GM12878 (cell line): ENCODE results near the gene ARHGAP22. TPM values are rescaled to one million over a fixed set of nuclear protein-coding genes. Genes with fewer than 3 reads are reported as not detected.

Source experiments
- BMI1 ChIP-seq: fragments of 450-650 bp; IDR thresholded peaks from 2 replicates; pipeline ENCODE4 v1.6.1; 2016; ENCODE audit warnings: mild to moderate bottlenecking, moderate library complexity, borderline replicate concordance
- CTCF ChIP-seq, 3 experiments: IDR thresholded peaks in 2 of 3; conservative IDR thresholded peaks in 1 of 3; 2 replicates each; pipeline ENCODE4 v1.5.1; 2011; ENCODE audit warnings: low read depth in 3 of 3, low read length in 3 of 3, mild to moderate bottlenecking in 3 of 3, control low read depth in 2 of 3, moderate library complexity in 2 of 3, inconsistent platforms in 1 of 3, mixed read lengths in 1 of 3; ENCODE audit not compliant: control insufficient read depth in 2 of 3, insufficient read depth in 1 of 3; ENCODE audit errors: extremely low read depth in 1 of 3
- CUX1 ChIP-seq: IDR thresholded peaks from 2 replicates; pipeline ENCODE4 v1.6.1; 2012; ENCODE audit warnings: improper control_type of control experiment, low read depth, low read length; ENCODE audit not compliant: insufficient replicate concordance
- FOXK2 ChIP-seq: fragments of 450-650 bp; IDR thresholded peaks from 2 replicates; pipeline ENCODE4 v1.6.1; 2017; ENCODE audit warnings: mild to moderate bottlenecking, moderate library complexity
- HDAC2 ChIP-seq: fragments of 200-600 bp; sonication (generic); IDR thresholded peaks from 2 replicates; pipeline ENCODE4 v1.6.1; 2017
- HDGF ChIP-seq: fragments of 450-650 bp; IDR thresholded peaks from 2 replicates; pipeline ENCODE4 v1.6.1; 2016; ENCODE audit warnings: antibody characterized with exemption
- PKNOX1 ChIP-seq: fragments of 450-650 bp; IDR thresholded peaks from 2 replicates; pipeline ENCODE4 v1.6.1; 2016; ENCODE audit warnings: mild to moderate bottlenecking
- SUPT20H ChIP-seq: IDR thresholded peaks from 2 replicates; pipeline ENCODE4 v1.6.1; 2011; ENCODE audit warnings: low read depth, mild to moderate bottlenecking, low read length, moderate library complexity, borderline replicate concordance; ENCODE audit not compliant: control insufficient read depth
- USF2 ChIP-seq: IDR thresholded peaks from 2 replicates; pipeline ENCODE4 v1.6.1; 2011; ENCODE audit warnings: low read depth, low read length, improper control_type of control experiment, borderline replicate concordance
- ZBTB4 ChIP-seq: fragments of 450-650 bp; formaldehyde crosslinking; IDR thresholded peaks from 2 replicates; pipeline ENCODE4 v1.4.0; 2022; ENCODE audit warnings: mild to moderate bottlenecking, moderate library complexity
- ZNF274 ChIP-seq: IDR thresholded peaks from one replicate; pipeline ENCODE4 v1.8.0; 2011; ENCODE audit not compliant: insufficient read length, insufficient read depth
- polyA plus RNA-seq, 11 experiments: library from polyadenylated mRNA; depleted of rRNA in 4 of 11; unstranded in 6 of 11; stranded (reverse) in 5 of 11; fragments of >200 nt; fragmentation: Nextera tagmentation in 4 of 11; fragmentation: Illumina TruSeq in 1 of 11; extraction: Ambion mirVana in 4 of 11; extraction: Trizol in 1 of 11; gene quantifications; 1 replicate in 1 of 11; 2 replicates in 10 of 11; pipeline versions ENCODE4 v1.2.1 to v1.2.3, GENCODE V29; 2011 to 2016; ENCODE audit warnings: inconsistent platforms in 2 of 11, missing spikeins in 2 of 11, low read depth in 1 of 11
- total RNA-seq, 4 experiments: library from RNA; depleted of rRNA in 3 of 4; stranded (reverse); fragments of >200 nt in 3 of 4; fragmentation: Illumina TruSeq in 1 of 4; extraction: Trizol in 1 of 4; gene quantifications; 2 replicates each; pipeline versions ENCODE4 v1.2.1 to v1.2.3, GENCODE V29; 2013 to 2021

The ARHGAP22 gene
- total and polyA plus RNA-seq, 10 of the 15 experiments (the other 5 are each of a cell fraction or from before 2014, with no cell fraction given), result 0.07 to 0.61 (median 0.18) TPM; not detected in 5

- TF ChIP-seq CUX1 (no peak), HDAC2 (no peak), HDGF (no peak), PKNOX1 (no peak), ZBTB4 (CRISPR knock-in tag) (no peak), SUPT20H (no peak), CTCF (IDR thresholded peaks at IDR 0.05 in 2 of 3, conservative IDR thresholded peaks at IDR 0.05 in 1 of 3; ENCODE audit: control insufficient read depth in 2 of 3, extremely low read depth in 1 of 3, insufficient read depth in 1 of 3, low read depth in 3 of 3, low read length in 3 of 3) (no peak), USF2 (no peak), FOXK2 (no peak), ZNF274 (no peak), BMI1 (no peak)
These were observed 53.9 kb downstream of the ARHGAP22 start (continued) for GRCh38 chr10:48550977-48551376.
